Putamen (tissue), 1 donor: ENCODE data around the gene MYCBP2.
"Not testable (repeated sequence)": the region's sequence is repeated elsewhere in the genome, so short reads cannot be mapped to it uniquely, and the experiment has no call there.

Experiments
- DNase-seq: peaks from one replicate; pipeline ENCODE4 v3.0.0-alpha.2; 2016; ENCODE audit warnings: low spot score

Gene MYCBP2

GRCh38 chr13:77335543-77335942 is 8.6 kb upstream of the MYCBP2 start:
- no peak for DNase-seq

GRCh38 chr13:77333594-77333993 is 6.7 kb upstream of the MYCBP2 start:
- no peak for DNase-seq

GRCh38 chr13:77331421-77331820 is 4.5 kb upstream of the MYCBP2 start:
- DNase-seq: no peak

- no peak for DNase-seq
These were observed 3.2 kb upstream of the MYCBP2 start for GRCh38 chr13:77329911-77330584.

GRCh38 chr13:77329133-77329910 is 2.4 kb upstream of the MYCBP2 start:
- DNase-seq: peak; percentile 95

GRCh38 chr13:77328819-77329132 is 1.9 kb upstream of the MYCBP2 start:
- no peak for DNase-seq

- DNase-seq: no peak
These were observed 1.4 kb downstream of the MYCBP2 start for GRCh38 chr13:77325371-77325980.

GRCh38 chr13:77323858-77324257 is 3.0 kb downstream of the MYCBP2 start:
- no peak for DNase-seq

GRCh38 chr13:77319536-77319935 is 7.4 kb downstream of the MYCBP2 start:
- DNase-seq: no peak

GRCh38 chr13:77318741-77319140 is 8.2 kb downstream of the MYCBP2 start:
- no peak for DNase-seq

- no peak for DNase-seq
These were observed 10.5 kb downstream of the MYCBP2 start for GRCh38 chr13:77316430-77316829.

- DNase-seq: not testable (repeated sequence)
These were observed 11.4 kb downstream of the MYCBP2 start for GRCh38 chr13:77315509-77315908.

GRCh38 chr13:77313923-77314322 is 13.0 kb downstream of the MYCBP2 start:
- no peak for DNase-seq

GRCh38 chr13:77312311-77312710 is 14.6 kb downstream of the MYCBP2 start:
- DNase-seq: no peak

GRCh38 chr13:77310579-77311279 is 16.2 kb downstream of the MYCBP2 start:
- DNase-seq: no peak

GRCh38 chr13:77310161-77310560 is 16.7 kb downstream of the MYCBP2 start:
- DNase-seq: no peak

- DNase-seq: no peak
These were observed 17.6 kb downstream of the MYCBP2 start for GRCh38 chr13:77309254-77309653.

GRCh38 chr13:77306458-77306857 is 20.4 kb downstream of the MYCBP2 start:
- no peak for DNase-seq

GRCh38 chr13:77305266-77305665 is 21.6 kb downstream of the MYCBP2 start:
- no peak for DNase-seq

- no peak for DNase-seq
These were observed 26.5 kb downstream of the MYCBP2 start for GRCh38 chr13:77300176-77301037.

GRCh38 chr13:77299587-77299986 is 27.3 kb downstream of the MYCBP2 start:
- no peak for DNase-seq

- no peak for DNase-seq
These were observed 28.5 kb downstream of the MYCBP2 start for GRCh38 chr13:77298426-77298825.
